IMR-90 (cell line): ENCODE results near the gene C6orf89. TPM values are rescaled to one million over a fixed set of nuclear protein-coding genes. Genes with fewer than 3 reads are reported as not detected.

ENCODE experiments used
- ATAC-seq: fragments of 200-7000 bp; cut with Tn5 transposase; 2 replicates; pipeline ENCODE4 v1.9.1; 2020; ENCODE audit warnings: low read depth, mild to moderate bottlenecking, moderate library complexity
- BruUV-seq: library from RNA; stranded (reverse); fragments of 400-500 nt; replicated peaks from 2 replicates; lab custom pipeline; 2021; lab: Mats Ljungman, UMichigan
- CTCF ChIA-PET: fragments of 300-600 bp; formaldehyde crosslinking; extraction: SDS; loops from one replicate; lab custom pipeline; 2021; ENCODE audit warnings: antibody characterized with exemption; lab: Yijun Ruan, JAX
- POLR2A ChIA-PET: fragments of 300-600 bp; sonication (Branson Sonifier 250); formaldehyde crosslinking; loops from one replicate; lab custom pipeline; 2022; ENCODE audit warnings: antibody characterized with exemption; ENCODE audit not compliant: unreplicated experiment; lab: Charles Lee
- DNase-seq: peaks from one replicate; pipeline ENCODE4 v3.0.0; 2013
- H2AFZ ChIP-seq: replicated peaks from 2 replicates; pipeline ENCODE3; 2013; ENCODE audit warnings: low read length, mild to moderate bottlenecking; ENCODE audit not compliant: poor library complexity
- H2AK5ac ChIP-seq: 2 replicates; pipeline ENCODE4 v1.6.1; 2013; ENCODE audit warnings: low read depth, low read length, inconsistent platforms
- H2AK9ac ChIP-seq: replicated peaks from 2 replicates; pipeline ENCODE3; 2013; ENCODE audit warnings: mild to moderate bottlenecking, low read depth, low read length, moderate library complexity; ENCODE audit not compliant: poor library complexity
- H2BK120ac ChIP-seq: 2 replicates; pipeline ENCODE4 v1.6.1; 2013; ENCODE audit warnings: low read depth, low read length, inconsistent platforms
- H2BK15ac ChIP-seq: 3 replicates; pipeline ENCODE4 v1.6.1; 2013; ENCODE audit warnings: low read depth, low read length, inconsistent platforms
- H2BK20ac ChIP-seq: 2 replicates; pipeline ENCODE4 v1.6.1; 2013; ENCODE audit warnings: low read depth, mild to moderate bottlenecking, inconsistent platforms, low read length, moderate library complexity
- H2BK5ac ChIP-seq: 2 replicates; pipeline ENCODE4 v1.6.1; 2013; ENCODE audit warnings: mild to moderate bottlenecking, low read depth, low read length, inconsistent platforms; ENCODE audit not compliant: poor library complexity, severe bottlenecking
- H3K14ac ChIP-seq: replicated peaks from 2 replicates; pipeline ENCODE4 v1.6.1; 2013; ENCODE audit warnings: low read depth, low read length, inconsistent platforms
- H3K18ac ChIP-seq: 2 replicates; pipeline ENCODE4 v1.6.1; 2013; ENCODE audit warnings: low read depth, low read length, control low read depth
- H3K23ac ChIP-seq: 2 replicates; pipeline ENCODE4 v1.6.1; 2013; ENCODE audit warnings: low read depth, low read length, inconsistent platforms
- H3K27ac ChIP-seq: 2 replicates; pipeline ENCODE4 v1.5.1; 2013; ENCODE audit warnings: mild to moderate bottlenecking, control low read depth, low read length; ENCODE audit not compliant: insufficient read depth
- H3K27me3 ChIP-seq: 2 replicates; pipeline ENCODE4 v1.6.1; 2013; ENCODE audit warnings: low read length; ENCODE audit not compliant: control insufficient read depth, insufficient read depth
- H3K36me3 ChIP-seq: 2 replicates; pipeline ENCODE4 v1.6.1; 2013; ENCODE audit warnings: low read length, mixed read lengths; ENCODE audit not compliant: control insufficient read depth, insufficient read depth
- H3K4ac ChIP-seq: 2 replicates; pipeline ENCODE4 v1.6.1; 2013; ENCODE audit warnings: low read depth, low read length, inconsistent platforms
- H3K4me1 ChIP-seq: 2 replicates; pipeline ENCODE4 v1.6.1; 2013; ENCODE audit warnings: low read length, mixed read lengths; ENCODE audit not compliant: control insufficient read depth, insufficient read depth
- H3K4me2 ChIP-seq: 2 replicates; pipeline ENCODE4 v1.6.1; 2013; ENCODE audit warnings: low read depth, mild to moderate bottlenecking, control low read depth, low read length, moderate library complexity
- H3K4me3 ChIP-seq: 2 replicates; pipeline ENCODE4 v1.5.1; 2013; ENCODE audit warnings: low read depth, mild to moderate bottlenecking, control low read depth, low read length, moderate library complexity; ENCODE audit not compliant: insufficient read depth
- H3K56ac ChIP-seq: 2 replicates; pipeline ENCODE4 v1.6.1; 2013; ENCODE audit warnings: low read length, inconsistent platforms; ENCODE audit not compliant: insufficient read depth; ENCODE audit errors: extremely low read depth
- H3K79me1 ChIP-seq, 2 experiments: 2 replicates each; pipeline ENCODE4 v1.6.1; 2013; ENCODE audit warnings: low read length in 2 of 2, inconsistent platforms in 1 of 2, low read depth in 1 of 2
- H3K9ac ChIP-seq: 2 replicates; pipeline ENCODE4 v1.6.1; 2013; ENCODE audit warnings: low read depth, low read length, control low read depth
- H3K9me1 ChIP-seq: 2 replicates; pipeline ENCODE4 v1.6.1; 2013; ENCODE audit warnings: low read length, inconsistent platforms; ENCODE audit not compliant: insufficient read depth
- H3K9me3 ChIP-seq: 2 replicates; pipeline ENCODE4 v1.6.1; 2013; ENCODE audit warnings: low read length; ENCODE audit not compliant: control insufficient read depth, insufficient read depth
- H4K20me1 ChIP-seq: 2 replicates; pipeline ENCODE4 v1.6.1; 2013; ENCODE audit warnings: low read length, inconsistent platforms; ENCODE audit not compliant: insufficient read depth
- H4K5ac ChIP-seq: 2 replicates; pipeline ENCODE4 v1.6.1; 2013; ENCODE audit warnings: mild to moderate bottlenecking, low read depth, low read length, control low read depth
- H4K8ac ChIP-seq, 2 experiments: 2 replicates each; pipeline ENCODE4 v1.6.1; 2013; ENCODE audit warnings: low read depth in 2 of 2, low read length in 2 of 2, control low read depth in 1 of 2, inconsistent platforms in 1 of 2
- H4K91ac ChIP-seq: 2 replicates; pipeline ENCODE4 v1.6.1; 2013; ENCODE audit warnings: low read depth, low read length, inconsistent platforms; ENCODE audit not compliant: insufficient read depth
- BHLHE40 ChIP-seq: fragments of 150-350 bp; IDR thresholded peaks from 2 replicates; pipeline ENCODE4 v1.6.1; 2016; ENCODE audit warnings: mild to moderate bottlenecking, low read depth, low read length
- NFE2L2 ChIP-seq: fragments of 150-350 bp; IDR thresholded peaks from 2 replicates; pipeline ENCODE4 v1.6.1; 2016; ENCODE audit warnings: low read depth, mild to moderate bottlenecking, low read length
- RFX5 ChIP-seq: IDR thresholded peaks from 2 replicates; pipeline ENCODE4 v1.8.0; 2012; ENCODE audit warnings: low read depth, mild to moderate bottlenecking, low read length, moderate library complexity
- SMC3 ChIP-seq: fragments of 150-350 bp; IDR thresholded peaks from 2 replicates; pipeline ENCODE4 v1.6.1; 2016; ENCODE audit warnings: low read depth, mild to moderate bottlenecking, antibody characterized with exemption, low read length, moderate library complexity
- WGBS, 2 experiments: methylation state at CpG; one replicate each; pipeline versions ENCODE4 v1.1.5 to v1.1.7; 2013; ENCODE audit warnings: missing lambda C conversion rate in 2 of 2; ENCODE audit not compliant: insufficient read length in 1 of 2; ENCODE audit errors: extremely low coverage in 2 of 2; 5-methylcytosine and 5-hydroxymethylcytosine counted together
- dilution Hi-C: fragments of 300-500 bp; cut with HindIII; formaldehyde crosslinking; loops from one replicate; pipeline ENCODE4 v1.14.3; 2018; ENCODE audit warnings: low sequenced_read_pairs; ENCODE audit not compliant: unreplicated experiment
- in situ Hi-C: fragments of 300-500 bp; cut with MboI; formaldehyde crosslinking; loops from 3 replicates; pipeline ENCODE4 v1.14.3; 2019; ENCODE audit warnings: low sequenced_read_pairs, inconsistent platforms, mixed read lengths
- intact Hi-C: fragments of 100-400 bp; cut with micrococcal nuclease; formaldehyde crosslinking; loops from 2 replicates; pipeline ENCODE4 v1.10.0; 2022
- polyA plus RNA-seq, 3 experiments: library from polyadenylated mRNA; depleted of rRNA; stranded (reverse); fragments of >200 nt; gene quantifications; 2 replicates each; pipeline ENCODE4 v1.2.3, GENCODE V29; 2012; ENCODE audit warnings: low replicate concordance in 1 of 3
- total RNA-seq: library from RNA; depleted of rRNA; stranded (reverse); fragments of >200 nt; gene quantifications from 2 replicates; pipeline ENCODE4 v1.2.3, GENCODE V29; 2012

The C6orf89 gene
- total and polyA plus RNA-seq, 2 of the 4 experiments (the other 2 are of a cell fraction), result 30.8 to 52.3 TPM

DNA sequence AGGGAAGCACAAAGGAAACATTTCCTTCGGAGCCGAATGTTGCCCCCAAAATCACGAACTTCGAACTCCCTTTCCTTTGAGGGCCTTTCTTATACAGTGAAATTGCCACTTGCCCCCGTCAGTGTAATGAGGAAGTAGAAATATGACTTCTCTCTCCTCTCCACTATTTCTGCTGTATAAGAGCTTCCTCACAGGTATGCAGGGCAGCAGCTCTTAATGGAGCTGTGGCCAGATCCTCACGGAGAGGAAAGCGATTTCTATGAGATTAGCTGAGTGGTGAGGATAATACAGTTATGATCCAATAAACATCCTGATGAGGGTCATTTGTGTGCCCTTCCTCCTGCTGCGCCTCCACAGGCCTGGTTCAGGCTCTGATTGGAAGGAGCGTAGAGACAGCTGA, 35.7 kb upstream of the C6orf89 start:
- no peak overlapping the region for H3K4me2 ChIP-seq
- H3K9ac ChIP-seq, result no peak overlapping the region
- H3K18ac ChIP-seq, result no peak overlapping the region
- H3K79me1 ChIP-seq, result peaks cover 3 to 18% of the 10 kb centered on the region in 2 experiments; a peak in 3 of 4 replicates
- H3K4ac ChIP-seq, result no peak overlapping the region
- no peak overlapping the region for H3K23ac ChIP-seq
- no peak overlapping the region for H4K91ac ChIP-seq
- ChIA-PET CTCF (interaction anchor here (1.4 to 1.9 kb wide), 2 partner anchors 84 to 168 kb away, joined by 3 to 5 read pairs; no protein-coding TSS in a partner anchor), POLR2A (no interaction called here)
- H2BK15ac ChIP-seq, result no peak overlapping the region
- peaks cover 13% of the 10 kb centered on the region for H3K9me1 ChIP-seq
- H4K8ac ChIP-seq, result no peak overlapping the region
- no peak overlapping the region for H3K14ac ChIP-seq
- H2AK5ac ChIP-seq, result no peak overlapping the region
- ATAC-seq, result no peak
- no peak overlapping the region for H2AK9ac ChIP-seq
- in situ Hi-C loops (no loop called here), dilution Hi-C loops (no loop called here), intact Hi-C loops (no loop called here)
- peaks cover 2% of the 10 kb centered on the region; the same call in 1 of the 2 replicates for H3K27me3 ChIP-seq
- H3K4me1 ChIP-seq, result peaks cover 8% of the 10 kb centered on the region
- H3K4me3 ChIP-seq, result no peak overlapping the region
- no peak overlapping the region for H3K56ac ChIP-seq
- H3K36me3 ChIP-seq, result no peaks in the 10 kb centered on the region; the same call in 1 of the 2 replicates
- H2BK5ac ChIP-seq, result no peak overlapping the region
- no peak overlapping the region for H4K5ac ChIP-seq
- no peak overlapping the region for H2BK120ac ChIP-seq
- DNase-seq, result no peak
- H2BK20ac ChIP-seq, result no peak overlapping the region
- H3K9me3 ChIP-seq, result peaks cover 3% of the 10 kb centered on the region
- H4K20me1 ChIP-seq, result no peaks in the 10 kb centered on the region
- no CpG with 5 or more reads among the region's 9 CpGs for WGBS, 2 experiments
- BruUV-seq, result no TSS peak
- no peak for TF ChIP-seq RFX5
- TF ChIP-seq BHLHE40, result no peak
- TF ChIP-seq SMC3, result no peak
- TF ChIP-seq NFE2L2, result no peak
- no peak overlapping the region for H3K27ac ChIP-seq
- H2AFZ ChIP-seq, result no peak overlapping the region
